Stimulated activated naive CD4-positive, alpha-beta T cell (primary cell): Measurements from ENCODE around the gene LSM10.

Experiments
- DNase-seq, 6 experiments: peaks; one replicate each; lab custom pipeline; 2025; lab: John Stamatoyannopoulos, UW

Gene LSM10

GRCh38 chr1:36408479-36408878 lies 10.8 kb upstream of the LSM10 start:
- DNase-seq: no peak

- DNase-seq: no peak
Observed at GRCh38 chr1:36406440-36406839, 8.7 kb upstream of the LSM10 start.

GRCh38 chr1:36402504-36402890 lies 4.8 kb upstream of the LSM10 start:
- DNase-seq: no peak

- DNase-seq: no peak
Observed at GRCh38 chr1:36401602-36402503, 4.1 kb upstream of the LSM10 start.

GRCh38 chr1:36400825-36401601 lies 3.3 kb upstream of the LSM10 start:
- DNase-seq: no peak

GRCh38 chr1:36400514-36400824 lies 2.8 kb upstream of the LSM10 start:
- DNase-seq: no peak

- DNase-seq: no peak
Observed at GRCh38 chr1:36398370-36398977, 766 bp upstream of the LSM10 start.

GRCh38 chr1:36397083-36397377 lies 678 bp downstream of the LSM10 start:
- peak in 3 of 6 experiments; percentile 18 to 50 (median 30) for DNase-seq

GRCh38 chr1:36396359-36396758 lies 1.3 kb downstream of the LSM10 start:
- DNase-seq: no peak

GRCh38 chr1:36393686-36394085 lies 4.0 kb downstream of the LSM10 start:
- no peak for DNase-seq

GRCh38 chr1:36392836-36393235 lies 4.9 kb downstream of the LSM10 start:
- DNase-seq: no peak

- DNase-seq: no peak
Observed at GRCh38 chr1:36391271-36391670, 6.4 kb downstream of the LSM10 start.

GRCh38 chr1:36390411-36390810 lies 7.3 kb downstream of the LSM10 start:
- DNase-seq: no peak

- DNase-seq: no peak
Observed at GRCh38 chr1:36389999-36390398, 7.7 kb downstream of the LSM10 start.

- no peak for DNase-seq
Observed at GRCh38 chr1:36389261-36389660, 8.4 kb downstream of the LSM10 start.

GRCh38 chr1:36387141-36387949 lies 10.4 kb downstream of the LSM10 start:
- no peak for DNase-seq

- DNase-seq: peak; percentile 32 to 73 (median 54)
Observed at GRCh38 chr1:36386265-36387140, 11.2 kb downstream of the LSM10 start.

GRCh38 chr1:36385410-36386264 lies 12.1 kb downstream of the LSM10 start, which contains the start of gene STK40:
Gene STK40, minus strand, starts transcription at chr1:36385924. Its CDS starts 24,592 bp downstream, at chr1:36361332.
- peak; percentile 95 to 98 (median 96) for DNase-seq

- peak in 5 of 6 experiments; percentile 39 to 68 (median 52) for DNase-seq
Observed at GRCh38 chr1:36384542-36385409, 12.9 kb downstream of the LSM10 start.
